Measurements from ENCODE around the gene MIA2.
"Not testable (repeated sequence)": the region's sequence is repeated elsewhere in the genome, so short reads cannot be mapped to it uniquely, and the experiment has no call there.

Gene MIA2

GRCh38 chr14:39276005-39276404 lies 42.3 kb downstream of the MIA2 start:
- no peak for FAIRE-seq
- DNase-seq (ENCODE audit: insufficient read length, low spot score), result no peak
- TF ChIP-seq, protein P1, sequence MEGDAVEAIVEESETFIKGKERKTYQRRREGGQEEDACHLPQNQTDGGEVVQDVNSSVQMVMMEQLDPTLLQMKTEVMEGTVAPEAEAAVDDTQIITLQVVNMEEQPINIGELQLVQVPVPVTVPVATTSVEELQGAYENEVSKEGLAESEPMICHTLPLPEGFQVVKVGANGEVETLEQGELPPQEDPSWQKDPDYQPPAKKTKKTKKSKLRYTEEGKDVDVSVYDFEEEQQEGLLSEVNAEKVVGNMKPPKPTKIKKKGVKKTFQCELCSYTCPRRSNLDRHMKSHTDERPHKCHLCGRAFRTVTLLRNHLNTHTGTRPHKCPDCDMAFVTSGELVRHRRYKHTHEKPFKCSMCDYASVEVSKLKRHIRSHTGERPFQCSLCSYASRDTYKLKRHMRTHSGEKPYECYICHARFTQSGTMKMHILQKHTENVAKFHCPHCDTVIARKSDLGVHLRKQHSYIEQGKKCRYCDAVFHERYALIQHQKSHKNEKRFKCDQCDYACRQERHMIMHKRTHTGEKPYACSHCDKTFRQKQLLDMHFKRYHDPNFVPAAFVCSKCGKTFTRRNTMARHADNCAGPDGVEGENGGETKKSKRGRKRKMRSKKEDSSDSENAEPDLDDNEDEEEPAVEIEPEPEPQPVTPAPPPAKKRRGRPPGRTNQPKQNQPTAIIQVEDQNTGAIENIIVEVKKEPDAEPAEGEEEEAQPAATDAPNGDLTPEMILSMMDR (IDR thresholded peaks at IDR 0.05; ENCODE audit: insufficient read depth, missing control alignments), result no peak

GRCh38 chr14:39276579-39277114 lies 42.9 kb downstream of the MIA2 start:
- DNase-seq (ENCODE audit: insufficient read length, low spot score) (no peak), FAIRE-seq (no peak)
- TF ChIP-seq, protein P1 (IDR thresholded peaks at IDR 0.05; ENCODE audit: insufficient read depth, missing control alignments), result no peak

GRCh38 chr14:39279515-39279914 lies 45.8 kb downstream of the MIA2 start:
- TF ChIP-seq, protein P1 (IDR thresholded peaks at IDR 0.05; ENCODE audit: insufficient read depth, missing control alignments), result no peak
- FAIRE-seq (no peak), DNase-seq (ENCODE audit: insufficient read length, low spot score) (no peak)

DNA sequence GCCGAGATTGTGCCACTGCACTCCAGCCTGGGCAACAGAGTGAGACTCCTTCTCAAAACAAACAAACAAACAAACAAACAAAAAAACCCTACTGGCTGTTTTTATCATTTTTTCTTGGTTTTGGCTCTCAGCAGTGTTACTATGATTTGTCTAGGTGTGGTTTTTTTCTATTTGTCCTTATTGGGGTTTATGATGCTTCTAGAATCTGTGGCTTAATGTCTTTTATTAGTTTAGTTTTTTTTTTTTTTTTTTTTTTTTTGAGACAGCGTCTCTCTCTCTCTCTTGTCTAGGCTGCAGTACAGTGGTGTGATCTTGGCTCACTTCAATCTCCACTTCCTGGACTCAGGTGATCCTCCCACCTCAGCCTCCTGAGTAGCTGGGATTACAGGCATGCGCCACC lies 47.0 kb downstream of the MIA2 start:
- FAIRE-seq; DNase-seq (ENCODE audit: insufficient read length, low spot score): not testable (repeated sequence)

DNA sequence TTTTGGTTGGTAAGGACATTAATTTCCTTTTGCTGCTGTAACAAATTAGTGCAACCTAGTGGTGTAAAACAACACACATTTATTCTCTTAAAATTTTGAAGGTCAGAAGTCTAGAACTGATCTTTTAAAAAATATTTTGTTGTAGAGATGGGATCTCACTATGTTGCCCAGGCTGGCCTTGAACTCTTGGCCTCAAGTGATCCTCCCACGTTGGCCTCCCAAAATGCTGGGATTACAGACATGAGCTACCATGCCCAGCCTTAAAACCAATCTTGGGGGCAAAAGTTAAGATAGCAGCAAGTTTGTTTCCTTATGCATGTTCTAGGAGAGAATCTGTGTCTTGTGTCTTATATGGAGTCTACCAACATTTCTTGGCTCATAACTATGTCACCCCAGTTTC lies 55.8 kb downstream of the MIA2 start:
- DNase-seq (ENCODE audit: insufficient read length, low spot score), result no peak
- FAIRE-seq, result no peak
- TF ChIP-seq, protein P1 (IDR thresholded peaks at IDR 0.05; ENCODE audit: insufficient read depth, missing control alignments), result no peak

GRCh38 chr14:39291701-39292100 lies 58.0 kb downstream of the MIA2 start:
- TF ChIP-seq, protein P1 (IDR thresholded peaks at IDR 0.05; ENCODE audit: insufficient read depth, missing control alignments), result no peak
- DNase-seq (ENCODE audit: insufficient read length, low spot score) (no peak), FAIRE-seq (no peak)

GRCh38 chr14:39293629-39294028 lies 59.9 kb downstream of the MIA2 start:
- TF ChIP-seq, protein P1 (IDR thresholded peaks at IDR 0.05; ENCODE audit: insufficient read depth, missing control alignments), result no peak
- FAIRE-seq, result no peak
- DNase-seq (ENCODE audit: insufficient read length, low spot score), result no peak

DNA sequence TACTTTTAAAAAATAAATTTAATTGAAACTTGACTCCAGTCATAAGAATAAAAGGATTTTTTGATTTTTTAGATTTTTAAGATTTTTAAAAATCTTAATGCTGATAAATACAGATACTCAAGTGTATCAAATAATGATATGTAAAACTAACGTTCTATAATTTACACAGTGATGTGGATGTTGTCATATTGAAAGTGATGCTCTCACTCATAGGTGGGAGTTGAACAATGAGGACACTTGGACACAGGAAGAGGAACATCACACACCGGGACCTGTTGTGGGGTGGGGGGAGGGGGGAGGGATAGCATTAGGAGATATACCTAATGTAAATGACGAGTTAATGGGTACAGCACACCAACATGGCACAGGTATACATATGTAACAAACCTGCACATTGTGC lies 66.7 kb downstream of the MIA2 start:
- not testable (repeated sequence) for FAIRE-seq; DNase-seq (ENCODE audit: insufficient read length, low spot score)

Measured in D721Med (cell line).